Measurements from ENCODE around the gene FOXN3.
"Not testable (repeated sequence)": the region's sequence is repeated elsewhere in the genome, so short reads cannot be mapped to it uniquely, and the experiment has no call there.

Gene FOXN3

DNA sequence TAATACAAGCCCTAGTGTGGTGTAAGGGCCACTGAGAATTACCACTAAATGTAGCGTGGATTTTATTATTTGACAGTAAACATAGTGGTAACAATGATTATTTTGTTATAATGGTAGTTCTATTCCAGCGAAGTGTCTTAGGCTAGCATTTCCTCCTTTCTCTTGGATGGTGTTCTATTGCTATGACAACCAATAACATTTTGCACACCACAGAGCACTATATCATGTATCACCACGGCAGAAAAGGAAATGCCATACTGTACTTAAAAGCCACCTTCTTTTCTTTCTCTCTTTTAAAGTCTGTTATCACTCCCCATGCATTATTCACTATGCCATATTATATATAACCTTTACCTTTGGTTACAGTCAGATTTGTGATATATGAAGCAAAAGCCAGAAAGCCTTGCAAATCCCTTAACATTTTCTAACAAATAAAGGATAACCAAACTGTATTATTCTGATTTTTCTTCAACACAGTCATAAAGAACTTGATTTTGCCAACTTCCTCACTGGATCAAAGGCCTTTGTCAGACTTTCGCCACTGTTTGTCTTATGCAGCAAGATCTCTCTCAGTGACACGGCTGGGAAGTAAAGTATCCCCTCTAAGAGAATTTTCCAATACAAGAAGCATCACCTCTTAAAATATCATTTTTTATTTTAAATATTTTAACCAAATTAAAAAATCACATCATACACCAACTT, 195.8 kb downstream of the FOXN3 start:
- DNase-seq, result no peak

DNA sequence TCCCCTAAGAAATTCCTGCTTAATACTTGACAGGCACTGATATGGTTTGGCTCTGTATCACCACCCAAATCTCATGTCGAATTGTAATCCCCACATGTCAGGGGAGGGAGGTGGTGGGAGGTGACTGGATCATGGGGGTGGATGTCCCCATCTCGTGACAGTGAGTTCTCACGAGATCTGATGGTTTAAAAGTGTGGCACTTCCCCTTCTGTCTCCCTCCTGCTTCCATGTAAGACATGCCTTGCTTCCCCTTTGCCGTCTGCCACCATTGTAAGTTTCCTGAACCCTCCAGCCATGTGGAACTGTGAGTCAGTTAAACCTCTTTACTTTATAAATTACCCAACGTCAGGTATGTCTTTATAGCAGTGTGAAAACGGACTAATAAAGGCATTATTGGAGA, 198.0 kb downstream of the FOXN3 start:
- no peak for DNase-seq

DNA sequence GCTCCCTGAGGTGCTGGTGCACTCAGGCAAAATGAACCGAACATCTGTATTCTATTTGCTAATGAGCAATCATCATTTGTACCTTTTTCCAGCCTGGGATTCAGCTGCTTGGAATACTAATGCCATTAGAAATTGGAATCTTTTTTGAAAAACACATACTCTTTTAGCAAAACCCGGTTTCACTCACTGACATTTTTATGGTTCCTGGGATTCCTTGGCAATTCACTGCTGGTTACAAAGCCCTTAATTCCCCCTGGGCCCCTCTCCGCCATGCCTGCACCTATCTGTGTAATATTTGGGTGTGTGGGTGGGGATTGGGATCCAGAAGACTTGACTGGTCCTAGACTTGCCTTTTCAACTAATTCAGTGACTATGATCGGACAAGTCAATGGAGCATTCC, 199.1 kb downstream of the FOXN3 start:
- no peak for DNase-seq

DNA sequence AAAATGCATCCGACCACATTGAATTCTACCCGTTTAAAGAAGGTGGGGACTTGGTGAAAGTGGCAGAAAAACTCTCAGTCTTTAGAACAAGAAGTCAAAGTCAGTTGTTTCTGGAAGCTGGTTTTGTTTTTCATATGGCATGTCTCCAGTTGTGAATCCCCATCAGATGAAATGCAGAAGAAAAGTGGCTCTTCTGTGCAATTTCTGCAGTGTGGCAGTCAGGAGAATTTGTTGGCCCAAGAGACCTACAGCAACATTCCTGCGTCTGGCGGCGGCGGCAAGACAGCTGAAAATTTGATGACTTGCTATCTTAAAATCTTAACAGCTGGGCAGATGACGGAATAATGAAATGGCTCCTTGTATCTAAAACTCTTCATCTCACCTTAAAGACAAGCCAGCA, 201.5 kb downstream of the FOXN3 start:
- DNase-seq, result no peak

DNA sequence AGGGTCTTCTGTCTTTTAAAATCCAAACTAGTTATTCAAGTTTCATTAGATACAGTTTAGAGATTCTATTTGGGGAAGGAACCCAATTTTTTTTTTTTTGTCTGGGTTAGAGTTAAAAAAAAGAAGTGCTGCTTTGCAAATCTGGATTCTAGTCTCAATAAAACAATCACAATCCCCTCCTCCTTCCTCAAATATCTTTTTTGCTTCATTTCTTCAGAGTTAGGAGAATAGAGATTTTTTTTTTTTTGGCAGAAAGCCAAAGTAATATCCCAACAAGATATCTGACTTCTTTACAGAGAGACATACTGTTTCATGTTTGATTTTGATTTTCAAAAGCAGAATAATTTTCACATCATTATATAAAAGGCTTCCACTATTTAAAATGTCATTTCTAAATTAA, 201.9 kb downstream of the FOXN3 start:
- no peak for DNase-seq

DNA sequence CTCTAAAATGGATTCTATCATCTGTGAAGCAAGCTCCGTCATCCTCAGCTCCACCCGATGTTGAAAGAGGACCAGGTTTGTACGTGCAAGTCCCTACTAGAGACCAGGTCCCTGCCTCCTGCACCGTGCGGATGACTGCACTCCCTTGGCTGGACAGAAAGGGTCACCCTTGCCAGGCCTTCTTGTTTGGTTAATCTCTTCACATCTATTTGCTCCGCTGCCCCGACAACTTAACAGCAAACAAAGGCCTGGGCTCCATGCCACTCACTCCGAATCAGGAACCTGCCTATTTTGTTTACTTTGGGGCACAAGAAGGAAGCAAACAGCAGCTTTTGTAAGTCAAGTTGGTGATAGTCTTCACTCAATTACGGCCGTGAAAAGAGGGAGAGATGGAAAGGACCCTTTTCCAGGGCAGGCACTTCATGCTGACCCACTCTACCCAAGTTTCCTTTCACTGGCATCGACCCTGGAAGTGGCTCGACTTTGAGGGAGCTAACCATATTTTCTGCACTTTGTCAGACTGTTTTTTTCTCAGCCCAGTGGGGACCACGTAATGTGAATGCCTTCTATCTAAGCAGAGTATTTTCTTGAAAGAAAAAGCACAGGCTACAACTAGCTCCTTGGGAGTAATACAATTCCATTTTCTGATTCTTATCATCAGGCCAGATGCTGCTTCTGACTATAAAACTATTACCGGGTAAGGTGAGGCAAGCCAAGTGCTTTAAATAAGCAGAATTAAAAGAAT, 202.6 kb downstream of the FOXN3 start:
- DNase-seq, result no peak

DNA sequence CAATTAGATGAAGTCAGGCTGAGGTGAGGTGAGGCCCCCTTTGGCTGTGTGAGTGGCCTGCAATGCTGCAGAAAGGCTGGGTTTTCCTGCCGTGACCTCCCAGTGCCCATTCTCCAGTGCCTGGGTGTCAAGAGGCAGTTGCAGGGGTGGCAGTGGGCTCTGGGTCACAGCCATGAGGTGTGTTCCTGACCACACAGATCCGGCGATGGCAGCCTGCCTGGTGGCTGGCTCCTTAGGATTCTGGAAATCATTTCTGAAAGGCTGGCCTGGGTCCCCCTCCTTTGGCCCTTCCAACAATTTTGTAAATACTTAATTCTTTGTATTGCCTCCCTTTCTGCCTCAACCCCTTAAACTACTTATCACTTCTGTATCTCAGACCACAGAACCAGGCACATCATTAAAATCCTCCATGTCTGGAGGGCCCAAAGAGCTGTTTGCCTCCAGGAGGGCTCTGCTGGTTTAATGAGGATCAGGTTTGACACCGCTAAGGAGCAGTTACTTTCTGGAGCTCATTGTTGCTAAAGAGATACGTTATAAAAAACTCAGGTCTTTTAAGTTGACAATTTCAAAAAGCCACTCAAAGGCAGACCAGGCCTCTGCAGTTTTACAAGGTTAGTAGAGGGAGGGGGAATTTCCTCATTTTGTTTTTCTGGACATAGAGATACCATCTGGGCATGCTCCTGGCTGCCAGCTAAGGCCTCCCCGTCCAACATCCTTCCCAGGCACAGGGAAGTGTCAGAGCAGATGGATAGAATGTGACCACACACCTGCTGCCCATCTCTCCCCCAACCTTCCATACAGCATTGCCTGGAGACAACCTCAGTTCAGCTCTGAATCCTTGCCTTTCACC, 204.4 kb downstream of the FOXN3 start:
- no peak for DNase-seq

DNA sequence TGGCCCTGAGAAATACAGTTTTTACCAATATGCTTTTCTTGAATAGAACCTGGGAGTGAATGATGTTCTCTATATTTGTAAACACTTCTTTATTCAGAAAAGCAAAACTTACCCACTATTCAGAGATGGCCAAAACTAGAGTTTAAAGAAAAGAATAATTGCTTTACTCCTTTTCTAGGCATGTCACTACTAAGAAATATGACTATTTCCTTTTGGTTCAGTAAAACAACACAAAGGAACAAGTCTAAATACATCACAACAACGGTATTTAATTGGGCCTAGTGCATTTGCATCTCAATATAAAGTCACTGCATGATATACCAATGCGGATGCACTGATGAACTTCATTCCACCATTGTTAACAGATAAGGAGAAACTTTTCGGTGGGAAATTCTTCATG, 207.5 kb downstream of the FOXN3 start:
- DNase-seq, result no peak

DNA sequence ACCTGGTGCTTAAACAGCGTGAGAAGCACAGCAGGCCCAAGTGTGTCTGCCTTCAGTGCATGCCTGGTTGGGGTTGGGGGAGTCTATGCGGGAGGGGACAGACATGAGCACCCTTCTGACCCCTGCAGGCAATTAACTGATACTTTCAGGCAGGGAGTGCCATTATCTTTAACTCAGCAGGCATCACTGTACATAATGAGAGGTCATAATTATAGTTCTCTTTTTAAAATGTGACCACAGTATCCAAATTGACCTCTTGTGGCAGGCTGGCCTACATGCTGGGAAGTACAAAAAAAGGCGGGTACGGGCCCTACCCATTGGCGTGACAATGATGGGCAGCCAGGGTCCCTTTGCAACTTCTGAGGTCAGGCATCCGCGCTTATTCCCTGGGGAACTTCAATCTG, 209.1 kb downstream of the FOXN3 start:
- DNase-seq, result no peak

DNA sequence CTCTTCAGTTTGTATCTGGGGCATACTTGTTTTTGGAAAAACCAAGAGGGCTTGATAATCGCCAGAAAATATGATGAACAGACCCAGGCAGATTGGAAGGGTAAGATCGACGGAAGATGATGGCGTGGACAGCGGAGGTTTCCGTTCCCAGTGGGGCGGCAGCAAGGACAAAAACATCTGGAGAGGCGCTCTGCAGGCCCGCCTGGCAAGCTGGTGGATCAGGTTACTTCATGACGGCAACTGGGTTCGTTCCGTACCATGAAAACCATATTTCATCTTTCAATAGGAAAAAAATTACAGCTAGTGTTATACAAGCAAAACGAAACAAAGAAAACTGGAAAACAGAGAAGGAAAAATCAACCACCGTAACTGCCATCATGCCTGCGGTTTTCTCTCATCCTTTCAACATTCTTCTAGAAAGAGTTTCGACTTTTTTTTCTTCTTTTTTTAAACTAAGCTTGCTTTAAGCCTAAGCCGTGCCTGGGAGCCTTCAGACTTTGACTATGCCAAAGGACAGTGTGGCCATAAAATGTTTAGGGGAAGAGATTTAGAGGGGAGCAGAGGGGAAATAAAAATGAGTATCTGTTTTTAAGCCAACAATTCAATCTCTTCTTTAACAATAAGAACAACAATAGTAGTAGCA, 210.5 kb downstream of the FOXN3 start:
- DNase-seq, result no peak

DNA sequence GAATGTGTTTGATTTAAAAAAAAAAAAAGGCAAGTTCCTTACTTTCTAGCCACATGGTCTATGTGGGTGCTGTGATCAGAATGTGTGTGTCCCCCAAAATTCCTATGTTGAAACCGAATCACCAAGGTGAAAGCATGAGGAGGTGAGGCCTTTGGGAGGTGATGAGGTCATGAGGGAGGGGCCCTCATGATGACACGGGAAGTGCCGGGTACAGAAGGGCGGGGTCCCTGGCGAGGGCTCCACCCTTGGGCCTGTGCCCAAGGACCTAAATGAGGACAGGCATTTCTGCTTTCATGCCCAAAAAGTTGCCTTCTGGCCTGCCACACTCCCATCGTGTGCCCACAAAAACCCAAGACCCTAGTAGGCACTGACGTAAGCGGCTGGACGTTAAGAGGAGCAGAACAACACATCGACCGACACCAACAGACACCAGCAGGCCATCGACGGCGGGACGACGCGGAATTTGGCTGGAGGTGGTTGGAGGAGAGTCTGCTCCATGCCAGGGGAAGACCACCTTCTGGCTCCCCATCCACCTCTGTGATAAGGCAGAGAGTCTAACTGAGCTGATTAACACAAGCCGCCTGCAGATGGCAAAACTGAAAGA, 211.8 kb downstream of the FOXN3 start:
- DNase-seq, result no peak

DNA sequence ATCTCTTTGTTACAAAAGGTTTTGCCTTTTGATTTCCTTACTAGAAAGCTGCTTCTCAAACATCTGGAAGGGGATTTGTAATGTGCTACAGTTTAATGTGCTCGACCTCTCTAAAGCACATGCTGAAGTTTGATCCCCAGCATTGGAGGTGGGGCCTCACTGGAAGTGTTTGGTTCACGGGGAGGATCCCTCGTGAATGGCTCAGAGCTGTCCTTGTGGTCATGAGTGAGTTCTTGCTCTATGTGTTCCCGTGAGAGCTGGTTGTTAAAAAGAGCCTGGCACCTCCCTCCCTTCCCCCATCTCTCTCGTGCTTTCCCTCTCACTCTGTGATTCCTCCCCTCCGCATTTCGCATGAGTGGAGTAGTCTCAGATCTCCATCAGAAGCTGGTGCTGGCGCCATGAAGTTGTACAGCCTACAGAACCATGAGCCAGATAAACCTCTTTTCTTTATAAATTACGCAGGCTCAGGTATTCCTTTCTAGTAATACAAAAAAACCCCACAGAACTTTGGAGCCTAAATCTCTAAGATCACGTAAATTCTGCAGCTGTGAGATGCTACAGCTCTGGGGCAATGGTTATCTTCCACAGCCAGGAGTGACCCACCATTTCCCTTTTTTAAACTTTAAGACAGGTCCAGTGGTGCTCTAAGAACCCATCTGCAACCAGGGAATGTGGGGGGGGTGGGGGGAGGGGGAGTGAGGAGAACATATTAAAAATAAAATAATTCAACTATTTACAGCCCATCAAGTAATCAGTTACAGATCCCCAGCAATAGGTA, 214.4 kb downstream of the FOXN3 start:
- DNase-seq, result no peak

DNA sequence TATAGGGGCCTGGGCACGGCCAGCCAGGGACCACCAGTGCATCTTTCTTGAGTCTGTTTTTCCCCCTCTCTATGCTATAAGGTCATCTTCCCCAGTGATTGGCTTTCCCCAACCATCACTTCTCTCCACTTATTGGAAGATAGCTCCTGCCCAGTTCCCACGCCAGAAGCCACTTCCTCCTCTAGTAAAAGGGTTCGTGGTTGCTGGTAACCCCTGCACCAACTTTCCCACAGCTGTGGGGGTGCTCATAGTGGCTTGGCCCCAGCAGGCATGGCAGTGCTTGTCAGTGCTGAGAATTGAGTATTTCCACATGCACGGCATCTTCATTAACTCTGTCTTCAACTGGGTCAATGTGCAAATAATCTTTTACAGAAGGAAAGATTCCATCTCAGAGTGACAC, 215.4 kb downstream of the FOXN3 start:
- DNase-seq, result no peak

DNA sequence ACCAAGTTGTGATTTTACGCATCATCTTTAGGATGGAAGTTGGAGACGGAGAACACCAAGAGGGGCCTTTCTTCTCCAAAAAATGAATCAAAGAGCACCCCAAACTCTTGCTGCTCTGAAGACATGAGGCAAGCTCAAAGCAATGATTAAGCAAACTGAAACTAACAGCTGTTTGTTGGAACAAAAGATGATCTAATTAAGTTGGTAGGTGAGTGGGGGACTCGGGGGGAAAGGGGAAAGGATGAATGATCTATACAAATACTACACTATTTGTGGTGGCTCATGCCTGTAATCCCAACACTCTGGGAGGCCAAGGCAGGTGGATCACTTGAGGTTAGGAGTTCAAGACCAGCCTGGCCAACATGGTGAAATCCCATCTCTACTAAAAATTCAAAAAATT, 217.7 kb downstream of the FOXN3 start:
- not testable (repeated sequence) for DNase-seq

DNA sequence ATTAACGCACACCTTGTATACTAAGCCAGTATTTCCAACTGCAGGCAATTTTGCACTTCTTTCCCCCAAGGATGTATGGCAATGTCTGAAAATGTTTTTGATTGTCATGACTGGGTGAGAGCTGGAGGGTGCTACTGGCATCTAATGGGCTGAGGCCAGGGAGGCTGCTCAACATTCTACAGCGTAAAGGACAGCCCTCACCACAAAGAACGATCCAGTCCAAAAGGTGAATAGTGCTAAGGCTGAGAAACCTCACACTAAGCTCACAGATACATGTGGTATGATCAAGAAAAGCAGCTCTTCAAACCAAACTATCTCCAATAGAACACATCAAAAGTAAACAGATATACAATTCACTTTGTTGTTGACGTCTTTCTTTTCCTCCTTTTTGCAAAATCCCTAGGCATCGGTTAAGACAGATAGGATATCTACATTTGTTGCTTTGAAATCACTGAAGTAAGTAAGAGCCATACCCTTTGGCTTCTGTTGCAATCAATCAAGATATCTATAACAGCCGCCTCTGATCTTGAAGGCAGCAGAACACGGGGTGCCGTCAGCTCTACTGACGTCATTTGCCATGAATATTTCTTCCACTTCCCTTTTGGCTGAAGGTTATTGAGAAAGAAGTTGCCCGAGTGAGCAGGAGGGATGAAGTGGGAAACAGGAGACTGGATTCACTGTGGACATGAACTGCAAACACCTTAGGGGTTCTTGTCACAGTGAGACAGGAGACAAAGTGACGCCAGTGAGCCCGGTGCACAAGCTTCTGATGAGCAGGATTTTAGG, 218.3 kb downstream of the FOXN3 start:
- DNase-seq, result no peak

DNA sequence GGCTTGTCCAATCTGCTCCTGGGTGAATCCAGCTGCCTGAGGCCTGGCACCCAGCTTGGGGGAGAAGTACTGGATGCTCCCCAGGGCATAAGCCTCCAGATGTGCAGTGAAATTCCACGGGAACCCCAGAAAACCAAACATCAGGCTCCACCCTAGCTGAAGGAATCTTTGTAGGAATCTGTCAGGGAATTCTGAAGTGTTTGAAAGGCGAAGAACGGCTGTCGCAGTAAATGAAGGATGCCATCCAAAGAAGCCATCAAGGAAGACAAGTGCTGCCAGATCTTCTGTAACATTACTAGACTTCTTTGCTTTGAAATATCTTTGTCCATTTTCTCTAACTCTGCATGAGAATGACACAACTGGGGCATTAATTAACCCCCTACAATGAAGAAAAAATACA, 219.4 kb downstream of the FOXN3 start:
- DNase-seq, result no peak

DNA sequence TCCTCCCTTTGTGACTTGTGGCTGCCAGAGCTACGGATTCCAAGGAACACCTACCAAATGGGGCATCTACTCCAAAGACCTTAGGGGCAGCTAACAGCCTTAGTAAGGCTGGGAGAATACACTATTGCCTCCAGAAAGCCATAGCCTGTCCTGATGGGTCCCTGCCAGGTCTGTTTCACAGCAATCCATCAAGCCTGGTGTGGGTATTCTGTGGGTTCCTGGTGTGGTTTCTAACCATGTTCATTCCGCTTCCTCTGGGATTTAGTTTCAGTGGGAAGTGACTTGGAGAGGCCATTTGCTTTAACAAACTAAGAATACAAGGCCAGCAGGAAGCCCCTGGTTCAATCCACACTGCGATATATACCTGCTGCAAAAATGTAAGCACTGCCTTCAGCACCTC, 220.5 kb downstream of the FOXN3 start:
- no peak for DNase-seq

DNA sequence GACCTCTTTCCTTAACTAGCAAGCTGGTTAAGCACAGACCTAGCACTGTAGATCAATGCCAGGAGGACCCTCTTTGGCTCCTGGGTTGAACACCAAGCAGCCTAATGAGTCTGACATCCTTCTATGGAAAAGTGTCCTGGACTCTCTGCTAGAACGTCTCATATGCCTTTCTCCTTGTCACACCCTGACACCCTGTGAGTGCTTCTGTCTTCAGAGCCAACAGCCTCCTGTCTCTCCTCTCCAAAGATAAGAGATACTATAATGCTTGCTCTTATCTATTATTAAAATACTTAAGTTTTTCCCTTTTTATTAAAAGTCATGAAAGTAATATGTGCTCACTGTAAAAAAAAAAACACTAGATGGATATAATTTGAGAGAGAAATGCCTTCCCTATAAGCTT, 222.7 kb downstream of the FOXN3 start:
- DNase-seq, result no peak

DNA sequence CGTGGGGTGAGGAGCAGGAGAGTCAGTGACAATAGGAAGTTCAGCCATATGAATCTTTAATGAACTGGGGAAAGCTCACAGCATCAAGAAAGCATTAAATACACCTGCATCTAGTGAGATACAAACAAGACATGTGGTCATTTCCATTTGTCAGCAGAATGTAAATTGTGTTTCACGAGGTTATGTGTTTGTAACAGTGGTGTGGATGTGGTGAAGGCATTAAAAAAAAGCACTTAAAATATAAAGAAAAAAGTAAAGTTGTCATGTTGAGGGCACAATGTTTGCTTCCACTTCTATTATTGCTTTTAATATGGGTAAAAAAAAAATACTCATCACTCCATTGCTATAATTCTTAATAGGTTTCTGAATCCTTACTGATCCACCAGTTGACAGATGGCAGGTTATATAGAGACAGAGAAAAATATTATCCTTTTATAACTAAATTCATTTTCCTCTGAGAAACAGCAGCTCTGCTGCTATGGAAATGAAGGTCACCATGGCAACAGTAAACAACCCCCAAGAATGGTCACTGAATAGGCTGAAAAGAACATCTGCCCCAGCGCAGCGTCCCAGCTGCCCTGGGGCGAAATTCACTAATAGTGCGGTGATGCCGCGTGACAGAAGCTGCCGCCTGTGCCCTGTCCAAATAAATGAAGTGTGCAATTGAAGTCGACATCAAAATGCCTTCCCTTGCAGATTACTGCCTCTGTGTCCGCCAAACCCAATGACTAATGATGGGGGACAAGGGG, 226.1 kb downstream of the FOXN3 start:
- DNase-seq, result no peak

DNA sequence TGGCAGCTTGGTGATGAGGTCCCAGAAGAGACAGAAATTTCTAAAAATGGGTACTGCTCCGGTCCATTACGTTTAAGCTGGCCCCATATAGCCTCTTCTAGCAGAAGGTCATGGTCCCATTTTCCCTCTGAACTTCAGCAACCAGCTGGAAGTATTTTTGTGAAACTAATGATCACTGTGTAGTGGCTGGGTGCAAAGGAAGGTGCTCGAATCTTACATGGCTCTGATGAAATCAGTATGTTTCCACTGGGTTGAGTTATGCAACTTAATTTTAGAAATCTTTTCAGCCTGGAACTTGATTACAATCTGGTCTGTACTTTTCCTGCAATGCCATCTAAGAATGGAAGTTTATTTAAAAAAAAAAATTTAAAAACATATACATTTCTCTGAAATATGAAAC, 228.5 kb downstream of the FOXN3 start:
- DNase-seq, result no peak

DNA sequence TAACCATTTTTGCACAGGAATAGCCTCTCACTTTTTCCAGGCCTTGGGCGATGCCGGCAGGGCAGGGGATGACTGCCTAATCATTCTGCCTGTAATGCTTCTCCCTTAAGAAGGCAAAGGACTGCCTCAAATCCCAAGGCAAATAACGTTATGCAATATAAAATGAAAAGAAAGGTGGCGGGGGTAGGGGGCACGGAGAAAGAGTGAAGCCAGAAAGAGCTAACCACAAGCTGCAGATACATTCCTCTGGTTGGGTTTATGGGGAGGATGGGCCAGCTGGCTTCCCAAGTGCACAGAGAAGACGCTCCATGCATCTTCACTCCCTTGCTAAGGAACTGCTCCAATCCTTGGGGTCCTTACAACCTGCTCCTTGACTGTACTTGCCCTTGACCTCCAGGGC, 229.5 kb downstream of the FOXN3 start:
- no peak for DNase-seq

All from RPMI8226 (cell line).